ENCODE data around the gene C3orf18.
A peak's percentile ranks its signal among the peaks of the same experiment; 100 is the strongest.

C3orf18 gene

GRCh38 chr3:50551681-50552435 is 15.7 kb downstream of the C3orf18 start:
- H2BK5ac ChIP-seq (ENCODE audit: low read depth, low read length, poor library complexity, severe bottlenecking), result no peak overlapping the region
- H2AK5ac ChIP-seq (ENCODE audit: low read length, severe bottlenecking), result no peak overlapping the region
- no peak for DNase-seq
- H2AFZ ChIP-seq (ENCODE audit: low read depth, low read length), result no peak overlapping the region
- H3K4me3 ChIP-seq (ENCODE audit: insufficient read depth in 1 of 2, low read depth in 1 of 2, low read length in 2 of 2), result no peak overlapping the region
- H3K9me3 ChIP-seq (ENCODE audit: control insufficient read depth, low read length), result no peaks in the 10 kb centered on the region
- H2BK120ac ChIP-seq (ENCODE audit: low read depth, low read length), result no peak overlapping the region
- peaks cover 41 to 48% of the 10 kb centered on the region in 2 experiments for H3K27me3 ChIP-seq (ENCODE audit: control insufficient read depth in 1 of 2, insufficient read depth in 1 of 2, low read length in 2 of 2)
- H3K4me2 ChIP-seq (ENCODE audit: low read length, poor library complexity, severe bottlenecking), result no peak overlapping the region
- H3K27ac ChIP-seq (ENCODE audit: low read length, poor library complexity, severe bottlenecking), result no peak overlapping the region
- H4K8ac ChIP-seq (ENCODE audit: low read length), result no peak overlapping the region
- no peaks in the 10 kb centered on the region for H3K79me1 ChIP-seq (replicated peaks; ENCODE audit: low read length, poor library complexity, severe bottlenecking)
- H4K91ac ChIP-seq (ENCODE audit: low read length), result no peak overlapping the region
- H3K9ac ChIP-seq (ENCODE audit: low read length), result no peak overlapping the region
- H2BK12ac ChIP-seq (ENCODE audit: low read length in 2 of 2), result no peak overlapping the region
- no peaks in the 10 kb centered on the region for H3K36me3 ChIP-seq (ENCODE audit: control insufficient read depth in 1 of 2, insufficient read depth in 2 of 2, low read depth in 1 of 2, low read length in 2 of 2)
- no peak overlapping the region for H3K23ac ChIP-seq (ENCODE audit: low read length in 2 of 2)
- H3K18ac ChIP-seq (ENCODE audit: low read depth in 1 of 2, low read length in 2 of 2), result no peak overlapping the region
- no peak overlapping the region for H3K14ac ChIP-seq (ENCODE audit: low read length in 2 of 2)
- H3K4ac ChIP-seq (ENCODE audit: low read depth in 1 of 2, low read length in 2 of 2), result no peak overlapping the region
- no peak overlapping the region for H2BK15ac ChIP-seq (ENCODE audit: low read depth, poor library complexity, severe bottlenecking)
- 77% methylated on average over 7 of the region's 7 CpGs for WGBS
- H3K4me1 ChIP-seq (ENCODE audit: control insufficient read depth, insufficient read depth, low read depth, low read length), result peaks cover 10% of the 10 kb centered on the region

- H3K9ac ChIP-seq (ENCODE audit: low read length), result no peak overlapping the region
- no peak overlapping the region for H2BK120ac ChIP-seq (ENCODE audit: low read depth, low read length)
- H3K36me3 ChIP-seq (ENCODE audit: control insufficient read depth in 1 of 2, insufficient read depth in 2 of 2, low read depth in 1 of 2, low read length in 2 of 2), result no peaks in the 10 kb centered on the region
- no peak for DNase-seq
- no peak overlapping the region for H2AK5ac ChIP-seq (ENCODE audit: low read length, severe bottlenecking)
- no peak overlapping the region for H3K27ac ChIP-seq (ENCODE audit: low read length, poor library complexity, severe bottlenecking)
- no peak overlapping the region for H3K4me3 ChIP-seq (ENCODE audit: insufficient read depth in 1 of 2, low read depth in 1 of 2, low read length in 2 of 2)
- H3K4ac ChIP-seq (ENCODE audit: low read depth in 1 of 2, low read length in 2 of 2), result no peak overlapping the region
- H3K4me1 ChIP-seq (ENCODE audit: control insufficient read depth, insufficient read depth, low read depth, low read length), result peaks cover 10% of the 10 kb centered on the region
- WGBS, result 53% methylated on average over 9 of the region's 9 CpGs
- H3K27me3 ChIP-seq (ENCODE audit: control insufficient read depth in 1 of 2, insufficient read depth in 1 of 2, low read length in 2 of 2), result peaks cover 44 to 45% of the 10 kb centered on the region in 2 experiments
- no peak overlapping the region for H3K14ac ChIP-seq (ENCODE audit: low read length in 2 of 2)
- H4K91ac ChIP-seq (ENCODE audit: low read length), result peak overlapping the region; percentile 41
- no peak overlapping the region for H2AFZ ChIP-seq (ENCODE audit: low read depth, low read length)
- no peaks in the 10 kb centered on the region for H3K79me1 ChIP-seq (replicated peaks; ENCODE audit: low read length, poor library complexity, severe bottlenecking)
- H2BK5ac ChIP-seq (ENCODE audit: low read depth, low read length, poor library complexity, severe bottlenecking), result no peak overlapping the region
- no peak overlapping the region for H3K18ac ChIP-seq (ENCODE audit: low read depth in 1 of 2, low read length in 2 of 2)
- no peak overlapping the region for H2BK15ac ChIP-seq (ENCODE audit: low read depth, poor library complexity, severe bottlenecking)
- H2BK12ac ChIP-seq (ENCODE audit: low read length in 2 of 2), result no peak overlapping the region
- H4K8ac ChIP-seq (ENCODE audit: low read length), result no peak overlapping the region
- H3K9me3 ChIP-seq (ENCODE audit: control insufficient read depth, low read length), result no peaks in the 10 kb centered on the region
- H3K23ac ChIP-seq (ENCODE audit: low read length in 2 of 2), result no peak overlapping the region
- no peak overlapping the region for H3K4me2 ChIP-seq (ENCODE audit: low read length, poor library complexity, severe bottlenecking)
Measured at GRCh38 chr3:50551054-50551659, 16.4 kb downstream of the C3orf18 start.

- H4K91ac ChIP-seq (ENCODE audit: low read length), result no peak overlapping the region
- H3K18ac ChIP-seq (ENCODE audit: low read depth in 1 of 2, low read length in 2 of 2), result no peak overlapping the region
- H3K4me3 ChIP-seq (ENCODE audit: insufficient read depth in 1 of 2, low read depth in 1 of 2, low read length in 2 of 2), result no peak overlapping the region
- no peak overlapping the region for H2AFZ ChIP-seq (ENCODE audit: low read depth, low read length)
- no peak overlapping the region for H2BK15ac ChIP-seq (ENCODE audit: low read depth, poor library complexity, severe bottlenecking)
- H3K9me3 ChIP-seq (ENCODE audit: control insufficient read depth, low read length), result no peaks in the 10 kb centered on the region
- no peak overlapping the region for H3K9ac ChIP-seq (ENCODE audit: low read length)
- WGBS, result 51% methylated on average over 13 of the region's 13 CpGs
- no peak overlapping the region for H3K4ac ChIP-seq (ENCODE audit: low read depth in 1 of 2, low read length in 2 of 2)
- H2BK5ac ChIP-seq (ENCODE audit: low read depth, low read length, poor library complexity, severe bottlenecking), result no peak overlapping the region
- H3K27me3 ChIP-seq (ENCODE audit: control insufficient read depth in 1 of 2, insufficient read depth in 1 of 2, low read length in 2 of 2), result peaks cover 39 to 43% of the 10 kb centered on the region in 2 experiments
- no peak overlapping the region for H3K14ac ChIP-seq (ENCODE audit: low read length in 2 of 2)
- H3K4me2 ChIP-seq (ENCODE audit: low read length, poor library complexity, severe bottlenecking), result no peak overlapping the region
- H3K4me1 ChIP-seq (ENCODE audit: control insufficient read depth, insufficient read depth, low read depth, low read length), result peaks cover 10% of the 10 kb centered on the region
- DNase-seq, result peak; percentile 54
- H3K27ac ChIP-seq (ENCODE audit: low read length, poor library complexity, severe bottlenecking), result no peak overlapping the region
- H2AK5ac ChIP-seq (ENCODE audit: low read length, severe bottlenecking), result no peak overlapping the region
- no peak overlapping the region for H2BK120ac ChIP-seq (ENCODE audit: low read depth, low read length)
- no peaks in the 10 kb centered on the region for H3K79me1 ChIP-seq (replicated peaks; ENCODE audit: low read length, poor library complexity, severe bottlenecking)
- no peaks in the 10 kb centered on the region for H3K36me3 ChIP-seq (ENCODE audit: control insufficient read depth in 1 of 2, insufficient read depth in 2 of 2, low read depth in 1 of 2, low read length in 2 of 2)
- H2BK12ac ChIP-seq (ENCODE audit: low read length in 2 of 2), result no peak overlapping the region
- H3K23ac ChIP-seq (ENCODE audit: low read length in 2 of 2), result peak overlapping the region in 1 of 2 experiments; percentile 46
- no peak overlapping the region for H4K8ac ChIP-seq (ENCODE audit: low read length)
Measured at GRCh38 chr3:50550079-50550736, 17.3 kb downstream of the C3orf18 start.

GRCh38 chr3:50549226-50549625 is 18.3 kb downstream of the C3orf18 start:
- peaks cover 10% of the 10 kb centered on the region for H3K4me1 ChIP-seq (ENCODE audit: control insufficient read depth, insufficient read depth, low read depth, low read length)
- no peak overlapping the region for H3K4me3 ChIP-seq (ENCODE audit: insufficient read depth in 1 of 2, low read depth in 1 of 2, low read length in 2 of 2)
- H3K36me3 ChIP-seq (ENCODE audit: control insufficient read depth in 1 of 2, insufficient read depth in 2 of 2, low read depth in 1 of 2, low read length in 2 of 2), result no peaks in the 10 kb centered on the region
- DNase-seq, result no peak
- 88% methylated on average over 3 of the region's 3 CpGs for WGBS
- no peak overlapping the region for H2BK15ac ChIP-seq (ENCODE audit: low read depth, poor library complexity, severe bottlenecking)
- H3K79me1 ChIP-seq (replicated peaks; ENCODE audit: low read length, poor library complexity, severe bottlenecking), result no peaks in the 10 kb centered on the region
- no peak overlapping the region for H3K23ac ChIP-seq (ENCODE audit: low read length in 2 of 2)
- no peak overlapping the region for H3K4ac ChIP-seq (ENCODE audit: low read depth in 1 of 2, low read length in 2 of 2)
- H3K9ac ChIP-seq (ENCODE audit: low read length), result no peak overlapping the region
- no peak overlapping the region for H3K18ac ChIP-seq (ENCODE audit: low read depth in 1 of 2, low read length in 2 of 2)
- H3K27ac ChIP-seq (ENCODE audit: low read length, poor library complexity, severe bottlenecking), result no peak overlapping the region
- peaks cover 30 to 40% of the 10 kb centered on the region in 2 experiments for H3K27me3 ChIP-seq (ENCODE audit: control insufficient read depth in 1 of 2, insufficient read depth in 1 of 2, low read length in 2 of 2)
- H4K8ac ChIP-seq (ENCODE audit: low read length), result no peak overlapping the region
- no peak overlapping the region for H2AK5ac ChIP-seq (ENCODE audit: low read length, severe bottlenecking)
- no peaks in the 10 kb centered on the region for H3K9me3 ChIP-seq (ENCODE audit: control insufficient read depth, low read length)
- no peak overlapping the region for H4K91ac ChIP-seq (ENCODE audit: low read length)
- H2BK12ac ChIP-seq (ENCODE audit: low read length in 2 of 2), result no peak overlapping the region
- no peak overlapping the region for H3K4me2 ChIP-seq (ENCODE audit: low read length, poor library complexity, severe bottlenecking)
- no peak overlapping the region for H2BK5ac ChIP-seq (ENCODE audit: low read depth, low read length, poor library complexity, severe bottlenecking)
- no peak overlapping the region for H3K14ac ChIP-seq (ENCODE audit: low read length in 2 of 2)
- H2AFZ ChIP-seq (ENCODE audit: low read depth, low read length), result no peak overlapping the region
- no peak overlapping the region for H2BK120ac ChIP-seq (ENCODE audit: low read depth, low read length)
